ENCODE data around the gene MINDY1. TPM values are rescaled to one million over a fixed set of nuclear protein-coding genes. Genes with fewer than 3 reads are reported as not detected.
A peak's percentile ranks its signal among the peaks of the same experiment; 100 is the strongest.

Gene MINDY1
- total and polyA plus RNA-seq, 10 of the 15 experiments (the other 5 are each of a cell fraction or from before 2014, with no cell fraction given), result 0.48 to 8.8 (median 5.0) TPM

DNA sequence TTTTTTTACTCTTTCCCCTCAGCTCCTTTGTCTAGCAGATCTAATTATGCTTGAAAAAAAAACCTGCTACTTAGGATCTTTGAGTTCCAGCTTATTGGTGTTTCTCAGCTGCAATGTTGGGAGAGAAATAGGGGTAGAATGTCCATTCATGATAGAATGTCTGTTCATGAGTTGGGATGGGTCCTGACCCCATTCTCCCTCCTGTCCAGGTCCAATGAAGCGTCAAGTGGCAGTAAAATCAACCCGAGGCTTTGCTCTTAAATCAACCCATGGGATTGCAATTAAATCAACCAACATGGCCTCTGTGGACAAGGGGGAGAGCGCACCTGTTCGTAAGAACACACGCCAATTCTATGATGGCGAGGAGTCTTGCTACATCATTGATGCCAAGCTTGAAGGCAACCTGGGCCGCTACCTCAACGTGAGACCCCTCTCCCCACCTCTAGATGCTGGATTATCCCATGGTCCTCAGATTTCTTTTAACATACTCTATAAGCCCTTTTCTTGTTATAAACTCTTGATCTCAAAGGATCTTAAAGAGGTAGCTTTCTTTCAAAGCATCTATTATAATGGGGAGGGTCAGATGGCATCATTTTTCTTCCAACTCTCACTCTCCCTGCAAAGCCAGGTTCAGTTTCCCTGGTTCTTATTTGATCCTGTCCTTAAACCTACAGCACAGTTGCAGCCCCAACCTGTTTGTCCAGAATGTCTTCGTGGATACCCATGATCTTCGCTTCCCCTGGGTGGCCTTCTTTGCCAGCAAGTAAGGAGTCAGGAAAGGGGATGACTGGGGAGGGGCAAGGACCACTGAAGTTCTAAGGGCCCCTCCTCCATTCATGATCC lies 43.2 kb downstream of the MINDY1 start:
- no peak for FAIRE-seq
- TF ChIP-seq, protein P1, sequence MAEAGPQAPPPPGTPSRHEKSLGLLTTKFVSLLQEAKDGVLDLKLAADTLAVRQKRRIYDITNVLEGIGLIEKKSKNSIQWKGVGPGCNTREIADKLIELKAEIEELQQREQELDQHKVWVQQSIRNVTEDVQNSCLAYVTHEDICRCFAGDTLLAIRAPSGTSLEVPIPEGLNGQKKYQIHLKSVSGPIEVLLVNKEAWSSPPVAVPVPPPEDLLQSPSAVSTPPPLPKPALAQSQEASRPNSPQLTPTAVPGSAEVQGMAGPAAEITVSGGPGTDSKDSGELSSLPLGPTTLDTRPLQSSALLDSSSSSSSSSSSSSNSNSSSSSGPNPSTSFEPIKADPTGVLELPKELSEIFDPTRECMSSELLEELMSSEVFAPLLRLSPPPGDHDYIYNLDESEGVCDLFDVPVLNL (IDR thresholded peaks at IDR 0.05; ENCODE audit: low read depth, low read length), result no peak
- peak; percentile 20; the same call in 1 of the 2 replicates for TF ChIP-seq POLR2AphosphoS5 (IDR thresholded peaks at IDR 0.05; ENCODE audit: low read length)
- in situ Hi-C loops (cut with MboI), result no loop called here
- no peak overlapping the region for H3K27ac ChIP-seq (ENCODE audit: control insufficient read depth, insufficient read depth)
- ChIA-PET SMC1A (ENCODE audit: uncharacterized antibody, unreplicated experiment) (no interaction called here), RAD21 (ENCODE audit: unreplicated experiment) (no interaction called here), CTCF (interaction anchor here (0.7 to 1.5 kb wide), 4 partner anchors 14 to 31 kb away, joined by 3 read pairs; no protein-coding TSS in a partner anchor), POLR2A (no interaction called here)
- WGBS (ENCODE audit: insufficient coverage, insufficient replicate concordance, low lambda C conversion rate, missing lambda C conversion rate), result 88% methylated on average over 10 of the region's 10 CpGs
- H3K36me3 ChIP-seq (ENCODE audit: control insufficient read depth in 2 of 2, insufficient read depth in 2 of 2, low read length in 1 of 2), result peaks cover 29 to 40% of the 10 kb centered on the region in 2 experiments
- H3K4me2 ChIP-seq (ENCODE audit: control insufficient read depth, insufficient read depth), result no peak overlapping the region
- intact Hi-C loops (cut with micrococcal nuclease; ENCODE audit: unreplicated experiment), result no loop called here
- H2AFZ ChIP-seq (ENCODE audit: control insufficient read depth, low read depth, low read length), result no peak overlapping the region
- BruUV-seq (replicated peaks), result no TSS peak
- H3K27me3 ChIP-seq (replicated peaks in 1 of 2; ENCODE audit: control insufficient read depth in 2 of 2, insufficient read depth in 2 of 2, low read length in 1 of 2), result no peaks in the 10 kb centered on the region
- H3K4me3 ChIP-seq, result no peak overlapping the region
- H3K4me1 ChIP-seq (ENCODE audit: control insufficient read depth, insufficient read depth, low read length), result no peaks in the 10 kb centered on the region
- H3K9ac ChIP-seq (ENCODE audit: control insufficient read depth, insufficient read depth, low read length), result no peak overlapping the region
- H3K79me2 ChIP-seq (ENCODE audit: control insufficient read depth, insufficient read depth, low read length), result no peaks in the 10 kb centered on the region
- no peaks in the 10 kb centered on the region for H3K9me3 ChIP-seq (replicated peaks; ENCODE audit: control insufficient read depth, insufficient read depth, low read length)
- no peak for ATAC-seq
- DNase-seq (ENCODE audit: low read depth, low spot score), result no peak
- H4K20me1 ChIP-seq (ENCODE audit: control insufficient read depth, insufficient read depth), result no peaks in the 10 kb centered on the region

DNA sequence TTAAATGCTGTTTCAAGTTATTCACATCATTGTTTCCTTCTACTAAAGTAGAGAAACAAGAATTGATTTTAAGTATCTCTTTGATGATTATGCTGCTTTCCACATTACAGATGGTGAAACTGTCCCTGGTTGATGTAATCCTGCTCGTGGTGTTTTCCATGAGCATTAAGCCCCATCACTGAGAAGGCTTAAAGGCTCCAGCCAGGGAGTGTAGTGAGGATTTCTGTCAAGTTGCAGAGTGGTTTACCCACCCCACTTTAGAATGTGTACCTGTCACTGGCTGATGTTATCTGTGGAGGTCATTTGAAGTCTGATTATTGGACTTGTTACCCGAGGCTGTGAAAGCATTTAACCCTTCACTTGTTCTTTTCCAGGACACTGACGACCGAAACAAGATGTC lies 44.9 kb downstream of the MINDY1 start:
- no peak overlapping the region for H2AFZ ChIP-seq (ENCODE audit: control insufficient read depth, low read depth, low read length)
- no peaks in the 10 kb centered on the region for H3K27me3 ChIP-seq (replicated peaks in 1 of 2; ENCODE audit: control insufficient read depth in 2 of 2, insufficient read depth in 2 of 2, low read length in 1 of 2)
- intact Hi-C loops (cut with micrococcal nuclease; ENCODE audit: unreplicated experiment) (no loop called here), in situ Hi-C loops (cut with MboI) (no loop called here)
- DNase-seq (ENCODE audit: low read depth, low spot score) (no peak), ATAC-seq (no peak), FAIRE-seq (no peak)
- TSS peak; percentile 36 for BruUV-seq (replicated peaks)
- H3K79me2 ChIP-seq (ENCODE audit: control insufficient read depth, insufficient read depth, low read length), result no peaks in the 10 kb centered on the region
- ChIA-PET CTCF (no interaction called here), POLR2A (interaction anchor here (1.2 kb wide), 1 partner anchor 9 kb away, joined by 4 read pairs; no protein-coding TSS in a partner anchor), RAD21 (ENCODE audit: unreplicated experiment) (no interaction called here), SMC1A (ENCODE audit: uncharacterized antibody, unreplicated experiment) (interaction anchor here (0.5 kb wide), 1 partner anchor 188 kb away, joined by 3 read pairs; no protein-coding TSS in a partner anchor)
- no peaks in the 10 kb centered on the region for H4K20me1 ChIP-seq (ENCODE audit: control insufficient read depth, insufficient read depth)
- no peak overlapping the region for H3K9ac ChIP-seq (ENCODE audit: control insufficient read depth, insufficient read depth, low read length)
- H3K4me3 ChIP-seq, result no peak overlapping the region
- 87% methylated on average over 4 of the region's 4 CpGs for WGBS (ENCODE audit: insufficient coverage, insufficient replicate concordance, low lambda C conversion rate, missing lambda C conversion rate)
- H3K9me3 ChIP-seq (replicated peaks; ENCODE audit: control insufficient read depth, insufficient read depth, low read length), result no peaks in the 10 kb centered on the region
- H3K27ac ChIP-seq (ENCODE audit: control insufficient read depth, insufficient read depth), result no peak overlapping the region
- H3K4me1 ChIP-seq (ENCODE audit: control insufficient read depth, insufficient read depth, low read length), result no peaks in the 10 kb centered on the region
- TF ChIP-seq SMAD5 (IDR thresholded peaks at IDR 0.05; ENCODE audit: low read depth) (no peak), RELA (IDR thresholded peaks at IDR 0.05; ENCODE audit: borderline replicate concordance, partially characterized antibody) (no peak), NFXL1 (IDR thresholded peaks at IDR 0.05; ENCODE audit: borderline replicate concordance) (no peak), WRNIP1 (IDR thresholded peaks at IDR 0.05; ENCODE audit: borderline replicate concordance, low read depth, low read length) (no peak), SMARCA5 (IDR thresholded peaks at IDR 0.05) (no peak), BRCA1 (IDR thresholded peaks at IDR 0.05; ENCODE audit: low read depth, low read length) (no peak), CREM (IDR thresholded peaks at IDR 0.05; ENCODE audit: low read depth) (no peak), NBN (IDR thresholded peaks at IDR 0.05) (no peak), RFX5 (IDR thresholded peaks at IDR 0.05; ENCODE audit: low read depth, low read length) (no peak), SREBF1 (IDR thresholded peaks at IDR 0.05; ENCODE audit: low read length) (no peak), SIX5 (IDR thresholded peaks at IDR 0.05; ENCODE audit: low read depth, low read length, severe bottlenecking) (no peak), ESRRA (IDR thresholded peaks at IDR 0.05; ENCODE audit: low read length) (no peak), LARP7 (IDR thresholded peaks at IDR 0.05) (no peak), STAT1 (conservative IDR thresholded peaks at IDR 0.05) (no peak), MXI1 (IDR thresholded peaks at IDR 0.05; ENCODE audit: low read depth, low read length) (no peak)
- no peak overlapping the region for H3K4me2 ChIP-seq (ENCODE audit: control insufficient read depth, insufficient read depth)
- peaks cover 17 to 35% of the 10 kb centered on the region in 2 experiments; a peak in 3 of 4 replicates for H3K36me3 ChIP-seq (ENCODE audit: control insufficient read depth in 2 of 2, insufficient read depth in 2 of 2, low read length in 1 of 2)
